K562 (cell line): ENCODE measurements around the gene SLC38A8. TPM values are rescaled to one million over a fixed set of nuclear protein-coding genes. Genes with fewer than 3 reads are reported as not detected.

ENCODE experiments used
- ATF1 ChIP-seq, 2 experiments: fragments of 450-650 bp in 1 of 2; IDR thresholded peaks; 2 replicates each; pipeline ENCODE4 v1.6.1; 2016; ENCODE audit warnings: missing compliant biosample characterization in 1 of 2, missing genetic modification characterization in 1 of 2
- ATF3 ChIP-seq, 2 experiments: fragments of 450-650 bp in 1 of 2; sonication (generic) in 1 of 2; formaldehyde crosslinking in 1 of 2; IDR thresholded peaks in 1 of 2; conservative IDR thresholded peaks in 1 of 2; 2 replicates each; pipeline versions ENCODE4 v1.6.1 to v1.8.1; 2016 to 2023; ENCODE audit warnings: mild to moderate bottlenecking in 2 of 2, moderate library complexity in 2 of 2, inconsistent platforms in 1 of 2, missing genetic modification reagents in 1 of 2
- CTCF ChIP-seq, 3 experiments: IDR thresholded peaks in 2 of 3; conservative IDR thresholded peaks in 1 of 3; 2 replicates each; pipeline ENCODE4 v1.5.1; 2011 to 2012; ENCODE audit warnings: low read length in 3 of 3, mild to moderate bottlenecking in 3 of 3, control low read depth in 2 of 3, improper control_type of control experiment in 1 of 3, inconsistent platforms in 1 of 3, low read depth in 1 of 3, mixed read lengths in 1 of 3, moderate library complexity in 1 of 3; ENCODE audit not compliant: insufficient read depth in 2 of 3
- CTCFL ChIP-seq: IDR thresholded peaks from 2 replicates; pipeline ENCODE4 v1.6.1; 2011; ENCODE audit warnings: borderline replicate concordance, low read depth, mild to moderate bottlenecking, moderate library complexity, low read length; ENCODE audit not compliant: insufficient read depth, poor library complexity, severe bottlenecking
- CXXC5 ChIP-seq: fragments of 250-450 bp; sonication (Bioruptor Pico); IDR thresholded peaks from 2 replicates; pipeline ENCODE4 v1.8.0; 2022; ENCODE audit warnings: inconsistent platforms, mild to moderate bottlenecking, moderate library complexity
- FOSL1 ChIP-seq: fragments of 200-800 bp; sonication (Bioruptor generic); conservative IDR thresholded peaks from 2 replicates; pipeline ENCODE4 v1.6.1; 2016; ENCODE audit warnings: missing genetic modification characterization, missing compliant biosample characterization
- ID3 ChIP-seq, 2 experiments: fragments of 250-450 bp in 1 of 2; fragments of 450-650 bp in 1 of 2; sonication (Bioruptor Pico) in 1 of 2; IDR thresholded peaks; 2 replicates each; pipeline versions ENCODE4 v1.6.1 to v1.8.0; 2016 to 2021; ENCODE audit warnings: mild to moderate bottlenecking in 2 of 2, moderate library complexity in 2 of 2, missing compliant biosample characterization in 1 of 2, missing genetic modification characterization in 1 of 2
- LCOR ChIP-seq: sonication (generic); formaldehyde crosslinking; IDR thresholded peaks from 2 replicates; pipeline ENCODE4 v1.8.0; 2022; ENCODE audit warnings: mild to moderate bottlenecking, missing genetic modification reagents
- MTA3 ChIP-seq: fragments of 450-650 bp; formaldehyde crosslinking; IDR thresholded peaks from 2 replicates; pipeline ENCODE4 v1.6.1; 2017; ENCODE audit warnings: mild to moderate bottlenecking, borderline replicate concordance
- PREB ChIP-seq: sonication (generic); formaldehyde crosslinking; IDR thresholded peaks from 2 replicates; pipeline ENCODE4 v1.8.1; 2023; ENCODE audit warnings: mild to moderate bottlenecking, missing genetic modification reagents
- SAFB ChIP-seq: fragments of 200-400 bp; formaldehyde crosslinking; IDR thresholded peaks from 2 replicates; pipeline ENCODE4 v1.6.1; 2017; ENCODE audit warnings: low read depth, low read length, borderline replicate concordance
- SIX5 ChIP-seq, 2 experiments: IDR thresholded peaks; 2 replicates each; pipeline ENCODE4 v1.6.1; 2011; ENCODE audit warnings: low read length in 2 of 2, borderline replicate concordance in 1 of 2, low read depth in 1 of 2, mild to moderate bottlenecking in 1 of 2, moderate library complexity in 1 of 2; ENCODE audit not compliant: insufficient read depth in 1 of 2
- STAG1 ChIP-seq: sonication (generic); formaldehyde crosslinking; IDR thresholded peaks from 2 replicates; pipeline ENCODE4 v1.5.0; 2020; ENCODE audit warnings: missing genetic modification reagents, borderline replicate concordance
- TOE1 ChIP-seq, 2 experiments: fragments of 450-650 bp in 1 of 2; sonication (generic) in 1 of 2; formaldehyde crosslinking in 1 of 2; IDR thresholded peaks; 2 replicates each; pipeline versions ENCODE4 v1.7.1 to v1.8.0; 2016 to 2022; ENCODE audit warnings: borderline replicate concordance in 2 of 2, mild to moderate bottlenecking in 2 of 2, antibody characterized with exemption in 1 of 2, inconsistent platforms in 1 of 2, low read depth in 1 of 2, missing genetic modification reagents in 1 of 2, moderate library complexity in 1 of 2
- ZNF695 ChIP-seq: fragments of 450-650 bp; formaldehyde crosslinking; IDR thresholded peaks from 2 replicates; pipeline ENCODE4 v1.4.0; 2020; ENCODE audit warnings: mild to moderate bottlenecking, moderate library complexity
- polyA plus RNA-seq, 8 experiments: library from polyadenylated mRNA; depleted of rRNA in 4 of 8; stranded (reverse) in 5 of 8; unstranded in 3 of 8; fragments of >200 nt; fragmentation: Nextera tagmentation in 2 of 8; fragmentation: Illumina TruSeq in 1 of 8; extraction: Ambion mirVana in 2 of 8; extraction: Trizol in 1 of 8; gene quantifications; 2 replicates each; pipeline versions ENCODE4 v1.2.1 to v1.2.3, GENCODE V29; 2011 to 2014; ENCODE audit warnings: inconsistent platforms in 1 of 8, missing spikeins in 1 of 8
- total RNA-seq, 7 experiments: library from RNA; depleted of rRNA in 6 of 7; stranded (reverse); fragments of >200 nt in 6 of 7; fragmentation: Illumina TruSeq in 2 of 7; extraction: Trizol in 2 of 7; gene quantifications; 2 replicates each; pipeline versions ENCODE4 v1.2.1 to v1.2.3, GENCODE V29; 2011 to 2021; ENCODE audit warnings: low replicate concordance in 1 of 7

SLC38A8 gene
- total and polyA plus RNA-seq, 9 of the 15 experiments (the other 6 are each of a cell fraction or from before 2014, with no cell fraction given): 0.28 TPM; not detected in 8

GRCh38 chr16:84062734-84063640, 20.4 kb upstream of the SLC38A8 start (continued):
- TF ChIP-seq ATF3 (IDR thresholded peaks at IDR 0.05): peak; percentile 59
- TF ChIP-seq ATF3 (CRISPR knock-in tag; conservative IDR thresholded peaks at IDR 0.05): peak; percentile 71; the same call in 1 of the 2 replicates
- peak; percentile 78 for TF ChIP-seq FOSL1 (tag)
- 0 out of 2 replicates have a peak, but pooled peaks have one; percentile 64 for TF ChIP-seq MTA3
- peak; percentile 85 to 99 (median 92) for TF ChIP-seq CTCF (IDR thresholded peaks at IDR 0.05 in 2 of 3, conservative IDR thresholded peaks at IDR 0.05 in 1 of 3; ENCODE audit: insufficient read depth in 2 of 3, low read depth in 1 of 3, low read length in 3 of 3)
- no peak for TF ChIP-seq ID3 (CRISPR knock-in tag; IDR thresholded peaks at IDR 0.05)
- TF ChIP-seq ID3 (tag; IDR thresholded peaks at IDR 0.05): 0 out of 2 replicates have a peak, but pooled peaks have one; percentile 44
- peak; percentile 43; the same call in 1 of the 2 replicates for TF ChIP-seq STAG1
- peak; percentile 47; the same call in 1 of the 2 replicates for TF ChIP-seq LCOR (CRISPR knock-in tag)
- TF ChIP-seq TOE1 (IDR thresholded peaks at IDR 0.05; ENCODE audit: borderline replicate concordance): 0 out of 2 replicates have a peak, but pooled peaks have one; percentile 25
- TF ChIP-seq TOE1 (CRISPR knock-in tag; IDR thresholded peaks at IDR 0.05; ENCODE audit: borderline replicate concordance, low read depth): no peak
- TF ChIP-seq SIX5 (IDR thresholded peaks at IDR 0.05; ENCODE audit: borderline replicate concordance in 1 of 2, insufficient read depth in 1 of 2, low read depth in 1 of 2, low read length in 2 of 2): no peak
- no peak for TF ChIP-seq ZNF695 (CRISPR knock-in tag)
- TF ChIP-seq CXXC5 (CRISPR knock-in tag): peak; percentile 55; the same call in 1 of the 2 replicates
- no peak for TF ChIP-seq SAFB
- peak; percentile 90; the same call in 1 of the 2 replicates for TF ChIP-seq PREB
- peak; percentile 91 for TF ChIP-seq CTCFL
- no peak for TF ChIP-seq ATF1 (CRISPR knock-in tag; IDR thresholded peaks at IDR 0.05)
- TF ChIP-seq ATF1 (tag; IDR thresholded peaks at IDR 0.05): peak; percentile 56; the same call in 1 of the 2 replicates
